HG03196 (cell line): ENCODE data around the gene DYSF.

ENCODE experiments used
- ATAC-seq: cut with Tn5 transposase; IDR thresholded peaks from one replicate; pipeline ENCODE4 v1.9.1; 2021; ENCODE audit not compliant: unreplicated experiment

DYSF gene

GRCh38 chr2:71498261-71498701 lies 44.9 kb downstream of the DYSF start:
- no peak for ATAC-seq

GRCh38 chr2:71499691-71500090 lies 46.3 kb downstream of the DYSF start:
- no peak for ATAC-seq

GRCh38 chr2:71500426-71501079 lies 47.2 kb downstream of the DYSF start:
- ATAC-seq, result no peak

DNA sequence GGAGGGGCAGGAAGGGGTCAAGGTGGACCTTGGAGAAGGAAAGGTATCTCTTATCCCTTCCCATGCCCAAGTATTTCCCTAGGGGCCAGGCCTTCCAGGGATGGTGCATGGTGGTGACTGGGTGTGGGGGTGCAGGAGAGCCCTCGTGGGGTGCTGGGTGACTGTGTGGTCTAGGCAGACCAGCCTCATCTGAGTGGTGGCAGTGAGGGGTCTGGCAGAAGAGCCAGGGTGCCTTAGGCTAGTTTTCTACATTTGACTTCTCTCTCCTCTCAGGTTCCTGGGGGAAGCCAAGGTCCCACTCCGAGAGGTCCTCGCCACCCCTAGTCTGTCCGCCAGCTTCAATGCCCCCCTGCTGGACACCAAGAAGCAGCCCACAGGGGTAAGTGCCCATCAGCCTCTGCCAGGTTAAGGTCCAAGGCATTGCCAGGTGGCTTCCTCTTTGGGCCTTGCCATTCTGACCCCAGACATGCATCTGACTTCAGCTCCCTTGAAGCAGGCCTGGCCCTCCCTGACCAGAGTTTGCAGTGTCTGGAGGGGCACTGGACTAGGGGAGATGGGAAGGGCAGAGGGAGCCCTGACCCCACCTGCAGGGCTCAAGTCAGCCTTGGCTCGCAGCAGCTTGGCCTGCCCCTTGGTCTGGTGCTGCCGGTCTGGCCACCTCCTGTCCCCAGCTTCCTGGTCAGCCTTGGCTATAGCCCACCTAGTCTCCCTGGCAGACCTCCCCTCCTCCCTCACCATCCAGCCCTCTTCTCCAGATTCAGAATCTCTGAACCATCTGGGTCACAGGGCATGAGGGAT lies 49.8 kb downstream of the DYSF start:
- ATAC-seq, result no peak

DNA sequence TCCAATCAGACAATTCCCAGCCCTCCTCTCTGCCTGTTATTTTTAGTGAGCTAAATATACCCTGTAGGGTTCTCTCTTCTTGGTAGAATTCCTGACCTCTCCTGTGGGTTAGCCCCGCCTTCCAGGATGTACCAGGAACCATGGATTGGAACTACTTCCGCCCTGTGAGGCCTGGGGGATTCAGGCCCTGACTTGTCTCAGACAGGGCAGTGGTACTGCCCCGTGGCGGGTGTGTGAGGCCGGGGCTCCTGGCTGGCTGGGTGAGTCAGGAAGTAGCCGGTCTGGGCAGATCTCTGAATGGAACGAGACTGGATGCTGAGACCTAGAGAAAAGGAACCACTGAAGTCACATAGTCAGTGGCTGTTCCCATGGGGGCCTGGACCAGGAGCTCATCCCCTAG lies 50.5 kb downstream of the DYSF start:
- ATAC-seq, result no peak

DNA sequence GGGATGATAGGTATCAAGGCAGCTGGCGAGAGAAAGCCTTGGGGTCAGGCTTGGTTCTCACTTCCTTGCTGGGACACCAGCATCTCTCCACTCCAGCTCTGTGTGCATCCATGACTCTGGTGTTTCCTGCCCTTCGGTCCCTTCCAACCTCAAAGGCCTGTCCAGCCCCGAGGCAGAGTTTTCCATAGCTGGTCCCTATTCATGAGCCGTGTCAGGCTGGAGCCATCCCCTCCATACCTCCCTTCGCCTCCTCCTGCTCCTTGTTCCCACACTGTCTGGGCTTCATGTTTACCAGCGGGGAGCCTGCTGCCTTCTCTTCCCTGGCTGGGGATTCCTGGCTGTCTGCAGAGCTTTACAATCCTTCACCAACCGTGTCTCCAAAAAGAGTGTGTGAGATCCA lies 51.2 kb downstream of the DYSF start:
- no peak for ATAC-seq

- ATAC-seq, result no peak
Measured at GRCh38 chr2:71505086-71505769, 51.9 kb downstream of the DYSF start.

GRCh38 chr2:71505770-71506140 lies 52.4 kb downstream of the DYSF start:
- ATAC-seq, result no peak

DNA sequence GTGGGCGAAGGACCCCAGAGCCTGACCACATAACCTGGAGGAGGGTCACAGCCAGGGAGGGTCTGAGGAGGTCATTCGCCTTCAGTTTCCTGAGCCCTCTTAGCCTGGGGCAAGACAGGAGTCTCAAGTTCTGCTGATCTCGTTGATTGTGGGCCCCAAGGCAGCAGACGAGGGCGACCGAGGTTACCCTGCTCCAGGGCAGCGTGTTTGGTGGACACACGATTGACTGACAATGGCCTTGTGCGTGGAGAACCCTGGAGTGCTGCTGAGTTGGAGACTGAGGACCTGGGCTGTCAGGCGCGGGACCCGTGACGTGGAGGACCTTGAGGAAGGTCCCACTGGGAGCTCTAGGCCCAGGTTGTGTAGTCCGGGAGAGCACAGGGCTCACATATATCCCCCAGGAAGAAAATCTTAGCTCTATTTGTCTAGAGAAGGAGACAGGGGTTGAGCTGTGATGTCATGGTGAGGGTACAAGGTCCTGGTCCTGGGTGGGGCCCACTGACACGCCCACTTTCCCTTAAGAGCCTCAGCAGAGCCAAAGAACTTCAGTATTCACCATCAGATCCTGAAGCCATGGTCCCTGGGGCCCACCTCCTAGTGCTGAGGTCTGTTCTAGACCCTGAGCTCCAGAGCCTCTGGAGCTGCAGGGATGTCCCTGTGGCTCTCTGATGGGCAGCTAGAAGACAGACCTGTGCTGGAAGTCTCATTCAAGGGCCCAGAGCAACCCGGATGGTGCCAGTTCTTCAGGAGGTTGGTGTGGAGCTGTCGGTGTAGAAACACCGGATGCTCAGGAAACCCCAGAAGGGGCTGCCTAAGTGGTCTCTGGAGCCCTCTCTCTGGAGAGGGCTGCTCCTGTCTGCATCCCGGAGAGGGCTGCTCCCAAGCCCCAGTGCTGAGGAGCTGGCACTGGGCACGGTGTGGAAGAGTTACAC lies 53.1 kb downstream of the DYSF start:
- no peak for ATAC-seq

- no peak for ATAC-seq
Measured at GRCh38 chr2:71507476-71507875, 54.1 kb downstream of the DYSF start.

- ATAC-seq, result no peak
Measured at GRCh38 chr2:71510196-71510807, 56.9 kb downstream of the DYSF start.

GRCh38 chr2:71510938-71511337 lies 57.6 kb downstream of the DYSF start:
- ATAC-seq, result no peak

GRCh38 chr2:71511776-71512175 lies 58.4 kb downstream of the DYSF start:
- no peak for ATAC-seq

DNA sequence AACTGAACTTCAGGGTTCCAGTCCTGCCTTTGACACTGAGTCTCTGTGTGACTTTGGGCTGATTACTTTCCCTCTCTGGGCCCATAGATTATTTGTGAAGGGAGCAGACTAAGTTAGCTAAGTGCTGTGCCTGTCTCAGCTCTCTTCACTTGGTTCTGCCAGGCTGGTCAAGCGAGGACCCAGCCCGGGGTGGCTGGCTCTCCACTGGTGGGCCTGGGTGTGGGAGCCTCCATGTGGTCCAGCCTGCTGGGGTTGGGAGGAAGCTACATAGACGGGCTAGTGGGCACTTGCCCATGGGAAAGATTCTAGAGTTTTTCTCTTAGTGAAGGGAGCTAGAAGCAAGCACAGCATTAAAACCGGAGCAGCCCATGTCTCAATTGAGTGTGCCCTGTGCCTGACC lies 59.0 kb downstream of the DYSF start:
- ATAC-seq, result no peak

GRCh38 chr2:71513096-71513495 lies 59.7 kb downstream of the DYSF start:
- ATAC-seq, result no peak

DNA sequence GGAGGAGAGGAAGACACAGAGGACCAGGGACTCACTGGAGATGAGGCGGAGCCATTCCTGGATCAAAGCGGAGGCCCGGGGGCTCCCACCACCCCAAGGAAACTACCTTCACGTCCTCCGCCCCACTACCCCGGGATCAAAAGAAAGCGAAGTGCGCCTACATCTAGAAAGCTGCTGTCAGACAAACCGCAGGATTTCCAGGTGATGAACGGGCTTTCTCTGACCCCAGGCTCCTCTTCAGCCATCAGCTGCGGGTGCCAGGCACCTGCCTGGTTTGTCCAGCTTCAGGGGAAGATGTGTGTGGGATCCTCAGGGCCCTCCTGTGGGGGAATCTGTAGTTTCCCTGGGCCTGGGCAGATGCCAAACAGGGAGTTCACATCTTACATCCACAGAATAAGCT lies 60.4 kb downstream of the DYSF start:
- ATAC-seq, result no peak

GRCh38 chr2:71516253-71516888 lies 63.0 kb downstream of the DYSF start:
- no peak for ATAC-seq

DNA sequence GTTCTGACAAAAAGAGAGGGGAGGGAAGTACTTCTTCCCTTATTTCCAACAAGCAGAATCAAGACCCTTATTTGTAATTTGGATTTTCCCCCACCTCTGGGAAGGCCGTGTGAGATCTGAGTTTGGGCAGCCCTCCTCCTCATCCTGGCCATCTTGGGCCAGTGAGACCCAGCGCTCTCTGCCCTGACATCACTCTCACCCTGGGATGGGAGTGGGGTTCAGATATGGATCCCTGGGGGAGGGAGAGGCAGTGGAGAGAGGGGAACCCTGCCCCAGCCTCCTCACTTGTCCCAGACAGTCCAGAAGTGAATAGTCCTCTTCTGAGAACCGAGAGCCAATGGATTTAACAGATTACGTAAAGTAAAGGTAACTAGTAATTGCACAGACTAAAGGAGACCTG lies 64.5 kb downstream of the DYSF start:
- no peak for ATAC-seq

DNA sequence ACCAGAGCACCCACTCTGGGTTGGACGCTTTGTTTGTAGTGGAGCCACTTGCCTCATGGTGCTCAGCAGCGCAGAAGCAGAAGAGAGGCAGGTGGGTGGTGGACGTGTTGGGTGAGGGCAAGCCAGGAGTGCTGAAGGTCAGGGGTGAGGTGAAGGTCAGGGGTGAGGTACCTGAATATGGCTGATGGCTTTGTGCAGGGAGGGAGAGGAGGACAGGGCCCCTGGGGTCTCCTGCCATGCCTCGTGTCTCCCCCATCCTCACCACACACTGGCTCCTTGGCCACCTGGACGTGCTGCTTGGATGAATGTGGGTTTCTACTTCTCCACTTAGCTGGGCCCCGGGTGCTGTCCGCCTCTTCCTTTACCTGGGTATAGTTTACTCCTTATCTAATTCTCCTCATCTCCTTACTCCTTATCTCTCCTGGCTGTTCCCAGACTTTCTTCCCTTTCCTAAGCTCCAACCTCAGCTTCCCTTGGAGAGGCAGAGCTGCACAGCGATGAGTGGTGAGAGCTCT lies 68.1 kb downstream of the DYSF start:
- no peak for ATAC-seq

DNA sequence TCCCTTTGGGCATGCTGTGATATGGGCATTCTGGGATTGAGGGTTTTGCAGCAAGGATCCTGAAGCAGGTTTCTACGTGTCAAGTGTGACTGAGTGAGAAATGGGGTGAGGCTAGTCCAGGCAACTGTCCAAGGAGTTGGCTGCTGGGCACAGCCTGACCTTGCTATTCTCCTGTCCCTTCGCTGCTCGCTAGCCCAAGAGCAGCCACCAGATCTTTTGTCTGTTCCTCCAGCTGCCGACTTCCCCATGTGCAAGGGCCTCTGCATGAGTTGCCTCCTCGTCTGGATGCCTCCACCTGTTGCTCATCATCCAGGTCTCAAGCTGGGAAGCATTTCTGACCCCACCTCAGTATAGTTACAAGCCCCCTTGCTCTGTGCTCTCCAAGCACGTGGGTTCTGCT lies 71.1 kb downstream of the DYSF start:
- ATAC-seq, result no peak
